Amniotic epithelial cell (primary cell): ENCODE results near the gene WASF3.
"Not testable (repeated sequence)": the region's sequence is repeated elsewhere in the genome, so short reads cannot be mapped to it uniquely, and the experiment has no call there.

Experiments used
- DNase-seq: peaks from one replicate; pipeline ENCODE4 v3.0.0-alpha.2; 2010; ENCODE audit warnings: low read depth

WASF3 gene

DNA sequence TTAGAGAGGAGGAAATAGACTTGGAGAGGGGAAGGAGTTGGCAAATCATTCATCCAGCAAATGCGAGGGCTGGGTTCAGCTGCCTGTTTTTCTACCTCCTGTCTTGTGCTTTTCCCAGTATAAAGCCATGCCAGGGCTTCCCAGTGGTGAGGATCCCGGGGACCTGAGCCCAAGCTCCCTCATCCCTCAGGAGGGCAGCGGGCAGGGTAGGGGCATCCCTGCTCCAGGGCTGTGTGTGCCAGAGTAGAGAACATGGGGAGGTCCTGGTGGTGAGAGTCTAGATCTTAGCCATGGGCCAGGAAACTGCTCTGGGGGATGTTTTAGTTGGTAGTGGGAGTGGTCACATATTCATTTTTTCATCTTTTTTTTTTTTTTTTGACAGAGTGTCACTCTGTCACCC lies 159.5 kb downstream of the WASF3 start:
- DNase-seq = no peak

DNA sequence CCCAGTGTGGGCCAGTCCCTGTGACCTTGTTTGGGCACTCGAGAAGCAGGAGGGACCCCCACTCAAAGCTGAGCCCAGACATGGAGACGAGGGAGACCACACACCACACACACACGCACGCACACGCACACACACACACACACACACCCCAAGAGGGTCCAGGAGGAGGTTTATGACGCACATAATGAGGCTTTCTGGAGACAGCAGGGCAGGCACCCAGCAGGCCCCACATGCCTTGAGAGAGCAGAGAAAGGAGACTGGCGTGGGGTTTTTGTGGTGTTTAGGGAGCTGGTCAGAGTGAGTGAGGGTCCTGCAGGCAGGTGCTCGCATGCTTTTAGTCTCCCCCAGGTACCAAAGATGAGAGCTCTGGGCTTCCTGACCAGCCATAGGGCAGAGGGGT lies 160.7 kb downstream of the WASF3 start:
- DNase-seq = no peak

DNA sequence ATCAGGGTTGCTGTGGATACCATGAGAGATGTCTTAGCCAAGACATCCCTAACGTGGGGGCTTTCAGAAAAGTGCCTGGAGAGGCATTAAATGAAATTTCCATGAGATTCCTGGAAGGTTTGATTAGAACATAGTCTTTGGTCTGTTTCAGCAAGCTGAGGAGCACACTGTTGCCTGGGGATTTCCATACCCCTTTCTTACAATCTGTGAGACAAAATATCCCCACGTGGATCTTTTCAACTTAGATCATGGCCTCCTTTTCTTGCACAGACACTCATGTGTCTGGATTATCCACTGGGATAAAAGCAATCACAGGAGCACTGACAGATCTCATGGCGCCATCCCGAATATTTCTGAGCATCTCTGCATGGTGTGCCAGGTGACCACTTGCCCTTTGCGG lies 161.4 kb downstream of the WASF3 start:
- no peak for DNase-seq

DNA sequence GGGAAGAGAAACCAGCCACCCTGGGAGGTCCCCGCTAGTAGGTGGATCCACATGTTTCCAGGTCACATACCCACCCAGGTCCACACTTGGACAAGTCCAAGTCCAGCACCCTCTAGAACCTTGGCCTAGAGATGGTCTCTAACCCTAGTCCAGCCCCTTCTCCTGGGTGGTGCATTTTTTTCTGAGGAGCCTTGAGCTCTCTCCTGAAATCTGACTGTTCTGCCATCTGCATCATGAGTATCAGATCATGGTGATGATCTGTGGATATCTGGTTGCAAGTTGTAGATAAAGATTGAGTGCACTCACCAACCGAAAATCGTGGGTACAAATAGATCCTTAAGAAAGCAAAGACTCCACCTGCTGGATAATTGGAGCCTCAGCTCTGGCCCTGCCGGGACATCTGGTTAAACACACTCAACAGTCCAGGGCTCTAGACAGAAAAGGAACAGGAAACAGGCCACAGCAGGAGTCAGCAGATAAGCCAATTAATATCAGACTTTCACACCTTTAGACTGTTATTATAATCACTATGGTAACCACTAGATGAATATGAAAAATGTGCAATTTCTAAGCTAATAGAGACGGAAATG lies 162.0 kb downstream of the WASF3 start:
- DNase-seq = no peak

DNA sequence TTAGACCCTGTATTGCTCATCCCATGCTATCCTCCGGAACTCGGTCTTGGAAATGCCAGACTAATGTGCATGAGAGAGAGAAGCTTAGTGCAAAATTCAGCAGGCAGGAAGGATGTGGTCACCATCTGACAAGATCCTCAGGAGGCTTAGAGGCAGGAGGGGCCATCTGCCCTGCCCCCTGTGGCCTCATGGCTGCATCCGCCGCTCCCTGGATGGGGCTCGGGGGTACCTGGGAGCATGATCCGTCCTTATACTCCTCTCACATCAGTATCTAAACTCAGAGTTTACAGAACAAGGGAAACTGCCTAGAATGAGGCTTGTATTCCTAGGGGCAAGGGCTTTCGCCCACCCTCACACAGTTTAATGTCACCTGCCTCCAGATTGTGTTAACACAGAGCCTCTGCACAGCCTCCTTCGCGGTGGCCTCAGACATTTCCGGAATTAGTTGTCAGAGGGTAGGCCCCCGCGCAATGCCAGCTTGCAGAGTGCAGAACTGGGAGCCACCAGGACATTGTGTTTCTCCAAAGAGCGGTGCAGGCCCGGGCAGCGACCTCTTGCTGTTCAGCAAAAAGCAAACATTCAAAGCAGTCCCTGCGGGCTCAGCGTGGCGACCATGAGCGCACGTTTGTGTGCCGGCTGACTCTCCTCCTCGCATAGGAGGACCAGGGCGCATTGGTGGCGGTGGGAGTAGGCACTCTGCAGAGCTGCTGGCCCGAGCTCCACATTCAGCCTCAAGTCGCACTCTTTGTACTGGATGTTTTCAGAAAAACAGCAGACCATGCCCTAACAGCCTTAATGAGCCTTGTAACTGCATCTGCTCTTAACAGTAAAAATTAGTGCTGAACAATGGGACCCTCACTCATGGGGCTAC lies 164.0 kb downstream of the WASF3 start:
- DNase-seq = no peak

DNA sequence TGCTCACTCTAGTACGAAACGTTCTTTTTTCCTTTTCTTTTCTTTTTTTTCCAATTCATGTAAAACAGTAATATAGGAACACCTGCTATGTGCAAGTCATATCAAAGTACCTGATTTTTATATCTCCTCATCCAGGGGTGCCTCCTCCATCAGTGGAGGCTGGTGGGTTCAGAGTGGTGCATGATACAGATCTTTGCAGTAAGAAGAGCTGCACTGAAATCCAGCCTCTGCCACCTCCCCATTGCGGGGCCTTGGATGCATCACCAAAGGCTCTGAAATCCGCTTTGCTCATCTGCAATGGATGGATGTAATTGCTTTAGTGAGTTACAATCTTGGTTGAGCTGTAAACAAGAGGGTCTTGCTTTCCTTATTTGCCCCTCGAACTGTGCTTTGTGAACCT lies 164.8 kb downstream of the WASF3 start:
- no peak for DNase-seq

DNA sequence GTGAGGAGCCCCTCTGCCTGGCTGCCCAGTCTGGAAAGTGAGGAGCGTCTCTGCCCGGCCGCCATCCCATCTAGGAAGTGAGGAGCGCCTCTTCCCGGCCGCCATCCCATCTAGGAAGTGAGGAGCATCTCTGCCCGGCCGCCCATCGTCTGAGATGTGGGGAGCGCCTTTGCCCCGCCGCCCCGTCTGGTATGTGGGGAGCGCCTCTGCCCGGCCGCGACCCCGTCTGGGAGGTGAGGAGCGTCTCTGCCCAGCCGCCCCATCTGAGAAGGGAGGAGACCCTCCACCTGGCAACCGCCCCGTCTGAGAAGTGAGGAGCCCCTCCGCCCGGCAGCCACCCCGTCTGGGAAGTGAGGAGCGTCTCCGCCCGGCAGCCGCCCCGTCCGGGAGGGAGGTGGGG lies 166.1 kb downstream of the WASF3 start:
- DNase-seq = not testable (repeated sequence)

- DNase-seq = no peak
Measured at GRCh38 chr13:26726684-26727083, 169.2 kb downstream of the WASF3 start.

DNA sequence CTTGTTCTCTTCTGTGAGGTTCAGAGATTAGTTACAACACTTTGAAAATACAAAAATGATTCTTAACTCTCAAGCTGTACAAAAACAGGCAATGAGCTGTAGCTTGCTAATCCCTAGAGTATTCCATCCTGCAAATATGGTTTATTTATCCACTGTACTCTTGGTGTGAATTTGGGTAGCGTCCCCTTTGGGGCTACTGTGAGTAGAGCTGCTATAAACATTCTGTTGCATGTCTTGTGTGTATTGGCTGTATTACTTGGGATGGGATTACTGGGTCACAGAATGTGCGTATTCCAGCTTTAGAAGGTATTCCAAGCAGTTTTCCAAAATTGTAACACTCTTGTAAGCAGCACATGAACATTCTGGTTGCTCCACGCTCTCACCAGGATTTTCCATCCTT lies 169.6 kb downstream of the WASF3 start:
- no peak for DNase-seq

GRCh38 chr13:26727633-26728032 lies 170.2 kb downstream of the WASF3 start:
- no peak for DNase-seq

DNA sequence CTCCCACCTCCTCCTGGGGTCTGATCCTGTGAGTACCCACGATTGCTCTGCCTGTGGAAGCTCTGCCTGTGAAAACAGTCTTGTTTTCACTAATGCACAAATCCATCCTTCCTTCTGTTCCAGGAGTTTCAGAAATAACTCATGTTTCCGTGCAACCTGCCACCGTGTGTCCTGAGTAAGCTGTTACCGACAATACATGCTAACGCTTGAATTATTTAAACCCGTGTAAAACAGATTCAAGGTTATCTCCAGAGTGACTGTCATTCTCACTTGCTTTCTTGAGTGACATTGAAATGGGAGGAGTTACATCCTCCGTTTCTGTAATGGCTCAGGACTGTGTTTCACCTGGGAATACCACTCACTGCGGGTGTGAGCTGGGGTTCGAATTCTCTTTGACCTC lies 178.2 kb downstream of the WASF3 start:
- DNase-seq = no peak
